Erythroblast (primary cell): ENCODE data around the gene LDLRAP1.

Experiments
- GATA1 ChIP-seq: IDR thresholded peaks from 2 replicates; pipeline ENCODE4 v1.6.1; 2011; ENCODE audit warnings: low read depth, mild to moderate bottlenecking, control low read depth, low read length, moderate library complexity
- POLR2A ChIP-seq: IDR thresholded peaks from 2 replicates; pipeline ENCODE4 v1.6.1; 2011; ENCODE audit warnings: mild to moderate bottlenecking, low read length

DNA sequence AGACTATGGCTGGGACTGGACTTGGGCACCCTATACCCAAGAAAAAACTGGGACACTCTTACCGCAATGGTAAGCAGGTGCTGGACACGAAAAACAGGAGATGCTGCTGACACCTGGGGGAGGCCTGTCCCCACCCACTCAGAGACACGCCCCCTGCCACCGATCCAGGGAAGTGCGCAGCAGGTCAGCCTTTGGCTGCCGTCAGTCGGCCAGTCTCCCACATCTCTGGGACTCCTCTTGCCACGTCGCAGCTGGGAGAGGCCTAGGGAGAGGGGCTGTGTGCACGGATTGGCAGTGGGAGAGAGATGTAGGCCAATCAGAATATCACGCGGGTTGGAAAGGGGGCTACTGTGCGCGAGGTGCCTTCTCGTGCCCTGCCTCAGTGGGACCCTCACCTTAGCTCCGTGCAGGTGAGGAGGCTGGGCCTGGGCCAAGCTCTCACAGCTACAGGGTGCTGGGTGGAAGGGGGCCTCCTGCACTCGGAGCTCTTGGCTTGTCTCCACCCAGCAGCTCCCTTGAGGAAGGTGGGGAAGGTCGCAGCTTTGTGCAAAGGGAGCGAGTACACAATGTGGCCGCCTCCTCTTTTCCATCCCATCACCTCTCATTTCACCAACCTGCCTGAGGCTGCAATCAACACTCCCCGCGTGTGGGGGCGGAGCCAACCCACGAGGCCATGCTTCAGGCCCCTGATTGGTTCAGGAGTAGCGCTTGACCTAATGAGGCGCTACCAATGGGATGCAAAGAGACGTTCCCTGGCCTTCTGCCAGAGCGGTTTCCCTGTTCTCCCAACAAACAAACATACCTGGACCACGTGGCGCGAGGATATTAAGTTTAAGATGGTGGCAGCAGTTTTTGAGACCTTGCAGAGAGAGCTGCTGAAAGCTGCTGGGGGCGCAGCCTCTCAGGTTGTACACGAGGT is 25.7 kb upstream of the LDLRAP1 start:
- TF ChIP-seq POLR2A (no peak), GATA1 (no peak)
